HT-29 (cell line): ENCODE results near the gene ACSL1. TPM values are rescaled to one million over a fixed set of nuclear protein-coding genes. Genes with fewer than 3 reads are reported as not detected.

Experiments
- DNase-seq: peaks from one replicate; pipeline ENCODE4 v3.0.0-alpha.2; 2015; ENCODE audit warnings: low spot score
- total RNA-seq: library from RNA; depleted of rRNA; stranded (reverse); fragments of >200 nt; shearing (Covaris generic); gene quantifications from 2 replicates; pipeline ENCODE4 v1.2.3, GENCODE V29; 2014; rRNA removed

The ACSL1 gene
- total RNA-seq = 29.9 and 36.6 TPM in 2 replicates

GRCh38 chr4:184825896-184826690 lies at the start of gene ACSL1:
TSS of gene ACSL1 (minus strand) at chr4:184825968. CDS start at chr4:184803514, 22,454 bp downstream.
- no peak for DNase-seq

DNA sequence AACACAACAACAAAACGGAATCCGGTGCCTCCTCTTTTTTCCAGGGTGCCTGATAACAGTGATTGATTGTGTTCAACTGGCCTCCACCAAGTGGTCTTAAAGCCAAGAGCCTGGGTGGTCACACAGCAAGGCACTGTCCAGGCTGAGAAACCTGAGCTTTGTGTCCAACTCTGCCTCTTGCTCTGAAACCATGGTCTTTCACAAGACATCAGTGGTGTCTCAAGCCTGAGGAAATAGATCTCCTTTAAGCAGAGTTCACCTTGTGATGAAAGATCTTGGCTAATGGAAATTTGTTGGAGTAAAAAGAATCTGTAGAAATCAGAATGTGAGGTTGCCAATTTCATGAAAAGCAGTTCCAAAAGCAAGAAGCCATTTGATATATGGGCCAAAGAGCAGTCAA lies 47.3 kb upstream of the ACSL1 start:
- DNase-seq = no peak

GRCh38 chr4:184870718-184871117 lies 45.0 kb upstream of the ACSL1 start:
- no peak for DNase-seq

- DNase-seq = no peak
These were observed 42.9 kb upstream of the ACSL1 start for GRCh38 chr4:184868623-184869022.

DNA sequence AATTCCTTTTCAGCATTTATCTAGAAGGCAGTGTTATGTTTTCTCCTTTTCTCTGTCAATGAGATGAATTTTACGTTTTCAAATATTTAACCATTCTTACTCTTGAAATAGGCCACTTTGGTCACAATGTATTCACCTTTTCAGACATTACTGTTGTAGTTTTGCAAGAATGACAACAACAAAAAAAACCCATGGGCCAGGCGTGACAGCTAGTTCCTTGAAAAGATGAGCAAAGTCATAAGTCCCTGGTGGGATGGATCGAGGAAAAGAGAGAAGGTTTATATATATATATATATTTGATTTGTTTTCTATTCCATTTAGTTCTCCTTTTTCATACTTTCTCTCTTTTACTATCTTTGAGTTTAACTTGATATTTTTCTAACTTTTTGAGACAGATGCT lies 38.1 kb upstream of the ACSL1 start:
- no peak for DNase-seq

GRCh38 chr4:184861047-184861446 lies 35.3 kb upstream of the ACSL1 start:
- no peak for DNase-seq

DNA sequence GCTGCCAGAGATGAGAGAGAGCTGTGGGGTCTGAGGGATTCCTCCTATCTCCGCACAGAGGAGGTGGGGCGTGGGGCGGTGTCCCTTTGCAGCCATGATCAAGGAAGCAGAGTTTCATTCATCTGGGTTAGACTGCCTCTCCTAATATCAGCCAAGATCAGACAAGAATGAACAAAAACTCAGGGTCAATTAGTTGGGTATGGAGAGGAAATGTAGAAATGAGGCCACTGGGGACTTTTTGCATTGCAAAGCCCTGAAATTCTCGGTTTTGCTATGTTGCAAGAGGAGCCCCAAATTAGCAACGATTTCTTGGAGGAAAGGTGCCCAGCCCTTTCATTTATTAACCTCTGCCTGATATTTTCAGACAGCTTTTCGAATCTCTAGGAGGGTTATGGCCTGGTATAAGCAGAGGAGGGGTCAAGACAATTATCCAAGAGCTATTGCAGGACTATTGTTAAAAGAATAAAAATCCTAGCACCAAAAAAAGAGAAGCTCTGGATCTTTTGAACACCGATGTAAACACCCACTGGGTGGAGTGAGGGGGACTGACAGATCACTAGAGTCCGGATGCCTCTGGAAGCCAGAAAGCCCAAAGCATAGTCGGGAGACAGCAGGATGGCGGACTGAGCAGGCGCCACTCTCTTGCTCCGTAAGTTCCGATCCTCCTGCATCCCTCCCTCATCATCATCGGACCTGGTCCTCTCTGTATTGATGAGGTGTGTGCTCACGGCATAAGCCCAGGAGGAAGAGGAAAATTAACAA lies 34.4 kb upstream of the ACSL1 start:
- DNase-seq = no peak

- no peak for DNase-seq
These were observed 31.8 kb upstream of the ACSL1 start for GRCh38 chr4:184857441-184858121.

GRCh38 chr4:184856277-184856609 lies 30.5 kb upstream of the ACSL1 start:
- DNase-seq = no peak

- no peak for DNase-seq
These were observed 28.9 kb upstream of the ACSL1 start for GRCh38 chr4:184854673-184855072.

DNA sequence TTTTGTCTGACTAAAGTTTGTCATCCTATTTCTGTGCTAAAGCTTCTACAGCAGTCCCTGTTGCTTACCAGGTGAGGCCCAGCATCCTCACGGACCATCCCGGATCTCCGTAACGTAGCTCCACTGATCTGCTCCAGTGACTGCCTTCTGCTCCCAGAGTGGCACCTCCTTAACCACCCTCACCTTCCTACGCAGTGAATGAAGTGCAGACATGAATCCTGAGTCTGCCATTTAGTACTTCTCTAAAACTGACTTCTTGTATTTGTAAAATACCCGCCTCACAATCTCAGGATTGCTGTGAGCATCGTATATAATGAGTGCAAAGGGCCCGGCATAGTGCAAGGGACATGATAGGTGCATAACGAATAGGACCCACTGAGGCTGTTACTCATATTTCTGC lies 27.7 kb upstream of the ACSL1 start:
- DNase-seq = no peak

- no peak for DNase-seq
These were observed 26.1 kb upstream of the ACSL1 start for GRCh38 chr4:184851886-184852285.

GRCh38 chr4:184851200-184851541 lies 25.4 kb upstream of the ACSL1 start:
- no peak for DNase-seq

DNA sequence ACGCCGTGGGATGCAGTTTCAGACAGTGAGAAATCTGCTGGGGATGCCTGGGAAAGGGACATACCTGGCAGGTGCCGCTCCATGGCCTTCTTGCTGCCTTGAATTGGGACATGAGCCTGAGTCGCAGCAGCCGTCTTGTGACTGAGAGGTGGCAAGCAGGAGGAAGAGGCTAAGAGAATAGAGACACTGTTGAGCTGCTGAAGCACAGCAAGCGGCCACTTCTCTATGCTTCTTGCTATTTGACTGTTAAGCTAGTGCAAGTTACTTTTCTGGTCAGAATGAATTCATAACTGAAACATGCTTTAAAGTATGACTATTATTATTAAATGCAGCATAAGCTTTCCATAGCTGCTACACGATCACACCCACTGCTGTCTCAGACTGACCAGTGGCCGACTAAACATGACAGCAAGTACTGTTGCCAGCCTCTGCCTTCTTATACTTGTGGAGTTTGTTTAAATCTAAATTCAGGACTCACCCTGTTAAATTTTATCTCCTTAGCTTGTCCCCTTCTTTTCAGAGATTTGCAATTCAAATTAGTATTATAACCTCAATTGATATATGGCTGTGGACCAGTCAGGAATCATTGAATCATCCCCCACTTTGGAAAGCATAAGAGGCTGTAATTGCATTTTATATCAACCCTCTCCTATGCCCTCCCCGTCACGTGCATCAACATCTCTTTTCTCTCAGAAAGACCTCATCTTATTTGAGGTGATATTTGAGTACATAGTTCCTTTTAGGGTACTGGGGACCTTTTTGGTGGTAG lies 24.8 kb upstream of the ACSL1 start:
- DNase-seq = no peak

DNA sequence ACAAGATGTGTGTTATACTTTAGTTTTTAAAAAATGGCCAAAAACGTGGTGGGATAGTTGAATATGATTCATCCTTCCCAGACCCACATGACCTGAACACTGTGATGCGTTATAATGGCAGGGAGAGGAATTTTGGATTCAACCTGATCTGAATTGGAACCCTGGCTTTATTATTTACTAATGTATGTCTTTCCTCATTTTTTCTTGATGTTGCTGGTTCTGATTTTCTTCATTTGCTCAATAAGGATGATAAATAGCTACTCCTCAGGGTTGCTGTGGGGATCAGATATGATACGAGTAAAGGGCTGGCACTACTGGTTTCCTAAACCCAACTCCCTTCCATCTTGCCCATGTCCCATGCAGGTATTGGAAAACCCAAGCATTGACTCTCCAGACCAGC lies 24.2 kb upstream of the ACSL1 start:
- no peak for DNase-seq

DNA sequence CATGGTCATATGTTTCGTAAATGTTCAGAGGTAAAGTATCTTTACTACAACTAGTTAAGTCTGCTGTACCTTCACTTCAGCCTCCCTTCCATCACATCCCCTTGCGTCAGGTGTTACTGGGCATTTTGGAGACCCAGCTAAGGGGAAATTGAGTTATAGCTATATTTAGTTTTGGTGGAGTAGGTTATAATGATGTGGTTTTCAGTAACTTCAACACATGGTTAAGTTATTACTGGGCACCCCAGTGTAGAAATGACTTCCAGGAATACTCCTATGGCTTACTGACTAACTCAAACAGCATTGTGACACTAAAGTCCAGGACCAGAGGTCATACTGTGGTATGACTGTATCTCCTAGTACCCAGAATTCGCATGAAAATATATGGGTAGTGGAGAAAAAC lies 23.4 kb upstream of the ACSL1 start:
- no peak for DNase-seq

- no peak for DNase-seq
These were observed 22.7 kb upstream of the ACSL1 start for GRCh38 chr4:184848510-184848909.

DNA sequence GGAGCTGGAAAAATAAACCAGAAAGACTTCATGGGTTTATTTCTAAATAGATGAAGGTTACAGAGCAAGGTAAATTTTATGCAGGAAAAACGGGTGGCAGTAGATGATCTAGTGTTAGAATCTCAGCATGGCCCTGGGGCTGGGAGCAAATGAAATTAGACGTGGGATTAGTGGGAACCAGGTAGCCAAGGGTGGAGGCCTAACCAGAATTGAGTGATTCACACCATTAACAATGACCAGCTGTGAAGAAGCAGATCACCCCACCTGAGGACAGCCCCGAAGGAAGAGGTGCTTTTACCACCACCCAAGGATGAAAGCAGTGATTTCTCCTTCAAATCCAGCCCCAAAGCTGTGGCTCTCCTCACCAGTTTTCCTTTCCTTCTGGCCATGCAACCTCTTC lies 20.8 kb upstream of the ACSL1 start:
- no peak for DNase-seq

DNA sequence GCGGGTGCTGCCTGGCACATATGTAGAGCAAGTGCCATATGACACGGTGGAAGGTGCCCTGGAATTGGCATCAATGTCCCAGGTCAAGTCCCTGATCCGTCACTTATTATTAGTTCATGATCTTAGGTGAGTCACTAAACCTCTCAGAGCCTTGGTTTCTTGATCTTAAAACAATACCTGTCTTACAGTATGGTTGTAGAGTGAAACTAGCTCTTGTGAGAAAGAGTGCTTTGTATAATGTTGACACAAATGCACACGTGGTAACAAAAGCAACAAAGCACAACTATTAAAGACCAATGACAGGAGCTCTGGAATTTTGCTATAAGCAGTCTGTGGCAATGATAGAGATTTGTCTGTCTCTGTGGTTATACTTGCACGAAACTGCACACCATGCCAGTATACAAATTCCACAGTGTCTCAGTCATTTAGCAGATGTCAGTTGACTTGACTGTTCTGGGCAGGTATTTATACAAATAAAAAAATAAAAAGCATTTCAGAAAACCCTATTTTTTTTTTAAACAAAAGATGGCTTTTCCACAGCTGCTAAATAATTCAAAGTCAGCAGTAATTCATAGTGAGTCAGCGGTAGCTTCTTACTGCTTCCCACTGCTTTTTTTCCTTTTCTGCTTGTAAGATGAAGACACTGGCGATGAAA lies 19.7 kb upstream of the ACSL1 start:
- DNase-seq = peak; percentile 9

GRCh38 chr4:184844742-184845141 lies 19.0 kb upstream of the ACSL1 start:
- DNase-seq = no peak

DNA sequence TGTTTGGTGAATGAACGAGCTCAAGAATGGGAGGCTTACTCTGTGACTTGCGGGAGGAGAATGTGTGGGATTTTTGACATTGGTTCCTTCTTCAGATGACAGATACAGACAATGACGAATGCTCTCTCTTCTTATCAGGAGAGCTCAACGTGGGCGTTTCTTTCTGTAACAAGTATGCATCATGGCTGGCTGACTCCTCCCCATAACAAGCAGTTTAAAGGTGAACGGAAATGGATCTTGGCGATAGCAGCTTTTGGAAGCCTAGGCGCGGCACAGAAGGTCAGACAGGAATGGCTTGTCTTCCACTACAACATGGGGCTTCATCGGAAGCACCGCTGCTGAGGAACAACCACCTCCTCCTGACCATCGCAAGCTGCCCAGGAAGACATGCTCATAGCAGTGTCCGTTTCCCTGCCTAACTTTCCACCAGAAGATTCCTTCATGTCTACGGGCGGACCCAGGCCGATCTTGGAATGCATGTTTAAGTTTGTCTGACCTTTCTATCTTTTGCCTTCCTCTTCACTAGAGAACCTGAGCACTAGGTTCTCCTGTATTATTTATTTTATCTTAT lies 18.3 kb upstream of the ACSL1 start:
- DNase-seq = no peak
